Measurements from ENCODE around the gene CEP85.

CEP85 gene

GRCh38 chr1:26233903-26234643 lies at the start of gene CEP85:
CEP85 (plus strand) TSS chr1:26234200; CDS start chr1:26239784, 5,584 bp downstream.
- DNase-seq: peak; percentile 99

- DNase-seq: no peak
These were observed 49.1 kb upstream of the CEP85 start for GRCh38 chr1:26184883-26185282.

GRCh38 chr1:26187882-26188281 lies 46.1 kb upstream of the CEP85 start:
- no peak for DNase-seq

- no peak for DNase-seq
These were observed 45.5 kb upstream of the CEP85 start for GRCh38 chr1:26188477-26188876.

GRCh38 chr1:26189331-26189730 lies 44.7 kb upstream of the CEP85 start:
- no peak for DNase-seq

- DNase-seq: no peak
These were observed 44.2 kb upstream of the CEP85 start for GRCh38 chr1:26189751-26190275.

- peak; percentile 32 for DNase-seq
These were observed 43.5 kb upstream of the CEP85 start, which contains the start of gene CATSPER4 for GRCh38 chr1:26190373-26190987. CATSPER4 (plus strand) TSS chr1:26190602; CDS start chr1:26190628, 26 bp downstream.

- no peak for DNase-seq
These were observed 42.3 kb upstream of the CEP85 start for GRCh38 chr1:26191739-26192138.

GRCh38 chr1:26195805-26196204 lies 38.2 kb upstream of the CEP85 start:
- no peak for DNase-seq

- DNase-seq: no peak
These were observed 36.7 kb upstream of the CEP85 start for GRCh38 chr1:26197301-26197700.

- DNase-seq: no peak
These were observed 36.2 kb upstream of the CEP85 start for GRCh38 chr1:26197813-26198212.

GRCh38 chr1:26200413-26200812 lies 33.6 kb upstream of the CEP85 start:
- DNase-seq: no peak

- DNase-seq: no peak
These were observed 30.2 kb upstream of the CEP85 start for GRCh38 chr1:26203642-26204318.

- DNase-seq: no peak
These were observed 23.7 kb upstream of the CEP85 start for GRCh38 chr1:26210147-26210870.

GRCh38 chr1:26212726-26213125 lies 21.3 kb upstream of the CEP85 start:
- DNase-seq: no peak

- DNase-seq: no peak
These were observed 20.6 kb upstream of the CEP85 start for GRCh38 chr1:26213335-26213905.

GRCh38 chr1:26215246-26215645 lies 18.8 kb upstream of the CEP85 start:
- no peak for DNase-seq

- DNase-seq: no peak
These were observed 15.0 kb upstream of the CEP85 start for GRCh38 chr1:26218906-26219494.

GRCh38 chr1:26220199-26220912 lies 13.6 kb upstream of the CEP85 start:
- no peak for DNase-seq

GRCh38 chr1:26221094-26221493 lies 12.9 kb upstream of the CEP85 start:
- no peak for DNase-seq

GRCh38 chr1:26224606-26225005 lies 9.4 kb upstream of the CEP85 start:
- no peak for DNase-seq

All from CD4-positive, alpha-beta T cell treated with Interleukin-12 subunit alpha and Interleukin-12 subunit beta, for 1 hour (primary cell).